ENCODE data around the gene SLC25A24.
"Not testable (repeated sequence)": the region's sequence is repeated elsewhere in the genome, so short reads cannot be mapped to it uniquely, and the experiment has no call there.

SLC25A24 gene

GRCh38 chr1:108141621-108142020, 58.5 kb downstream of the SLC25A24 start:
- in situ Hi-C loops (cut with MboI; ENCODE audit: low sequenced_read_pairs), result no loop called here

DNA sequence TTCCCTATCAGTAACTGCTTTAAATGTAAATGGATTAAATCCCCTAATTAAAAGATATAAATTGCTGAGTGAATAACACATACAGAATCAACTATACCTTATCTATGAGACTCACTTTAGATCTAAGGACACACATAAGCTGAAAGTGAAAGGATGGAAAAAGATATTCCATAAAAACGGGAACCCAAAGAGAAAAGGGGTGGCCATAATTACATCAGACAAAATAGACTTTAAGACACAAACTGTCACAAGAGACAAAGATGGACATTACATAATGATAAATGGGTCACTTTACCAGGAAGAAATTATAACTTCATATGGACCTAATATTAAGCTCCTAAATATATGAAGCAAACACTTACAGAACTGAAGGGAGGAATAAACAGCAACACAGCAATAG, 59.2 kb downstream of the SLC25A24 start:
- in situ Hi-C loops (cut with MboI; ENCODE audit: low sequenced_read_pairs), result no loop called here

DNA sequence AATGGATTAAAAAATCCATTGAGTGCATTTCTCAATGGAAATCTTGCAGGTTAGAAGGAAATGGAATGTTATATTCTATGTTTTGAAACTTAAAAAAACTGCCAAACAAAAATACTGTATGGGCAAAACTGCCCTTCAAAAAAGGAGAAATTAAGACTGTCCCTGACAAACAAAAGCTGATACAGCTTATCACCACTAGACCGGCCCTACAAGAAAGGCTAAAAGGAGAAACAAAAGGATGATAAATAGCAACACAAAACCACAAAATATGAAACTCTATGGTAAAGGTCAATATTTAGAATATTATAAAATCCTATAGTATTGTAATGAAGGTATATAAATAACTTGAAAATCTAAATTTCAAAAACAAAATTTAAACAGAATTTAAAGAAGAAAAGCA, 60.0 kb downstream of the SLC25A24 start:
- in situ Hi-C loops (cut with MboI; ENCODE audit: low sequenced_read_pairs), result no loop called here

GRCh38 chr1:108139555-108139954, 60.6 kb downstream of the SLC25A24 start:
- in situ Hi-C loops (cut with MboI; ENCODE audit: low sequenced_read_pairs), result not testable (repeated sequence)

- in situ Hi-C loops (cut with MboI; ENCODE audit: low sequenced_read_pairs), result not testable (repeated sequence)
Measured at GRCh38 chr1:108133148-108133547, 67.0 kb downstream of the SLC25A24 start.

- in situ Hi-C loops (cut with MboI; ENCODE audit: low sequenced_read_pairs), result not testable (repeated sequence)
Measured at GRCh38 chr1:108132367-108132766, 67.8 kb downstream of the SLC25A24 start.

- in situ Hi-C loops (cut with MboI; ENCODE audit: low sequenced_read_pairs), result not testable (repeated sequence)
Measured at GRCh38 chr1:108131281-108131680, 68.9 kb downstream of the SLC25A24 start.

GRCh38 chr1:108130794-108131193, 69.3 kb downstream of the SLC25A24 start:
- in situ Hi-C loops (cut with MboI; ENCODE audit: low sequenced_read_pairs), result no loop called here

- in situ Hi-C loops (cut with MboI; ENCODE audit: low sequenced_read_pairs), result loop anchor here (5.0 kb wide), 1 partner anchor 353 kb away; no protein-coding TSS in a partner anchor
Measured at GRCh38 chr1:108129999-108130398, 70.1 kb downstream of the SLC25A24 start.

DNA sequence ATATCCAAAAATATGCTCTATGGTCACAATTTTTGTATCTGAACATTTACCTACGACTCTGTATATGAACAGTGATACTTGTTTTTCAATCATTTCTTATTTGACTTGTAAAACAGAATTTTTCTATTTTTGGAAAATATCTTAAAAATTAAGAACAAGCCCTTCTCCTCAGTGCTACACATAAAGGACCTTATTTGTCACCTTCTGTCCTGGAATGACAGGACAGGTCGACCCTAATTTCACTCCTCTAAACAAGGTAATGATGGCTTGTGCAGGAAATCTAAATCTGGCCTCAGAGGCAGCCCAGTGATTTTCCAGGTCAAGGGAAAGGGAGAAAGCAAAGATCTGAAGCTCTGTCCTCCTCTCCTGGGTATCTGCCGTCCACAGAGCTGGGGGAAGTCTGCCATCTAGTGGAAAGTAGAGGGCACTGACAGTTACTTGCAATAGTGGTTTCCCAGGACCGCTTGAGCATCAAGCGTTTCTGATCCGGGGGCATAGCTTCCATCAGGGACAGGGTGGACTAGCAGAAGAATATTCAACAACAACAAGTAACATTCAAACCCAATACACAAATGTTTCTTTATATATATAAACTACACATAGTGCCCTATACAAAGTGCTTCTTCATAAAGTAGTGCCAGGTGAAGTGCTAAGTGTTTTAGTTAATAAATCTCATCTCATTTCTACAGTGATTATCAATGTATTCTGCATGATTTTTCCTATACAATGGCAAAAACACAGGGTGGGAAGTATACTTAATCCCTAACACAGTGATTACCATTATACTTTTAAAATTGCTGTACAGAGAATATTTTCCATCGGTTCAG, 74.6 kb downstream of the SLC25A24 start:
- in situ Hi-C loops (cut with MboI; ENCODE audit: low sequenced_read_pairs), result loop anchor here (5.0 kb wide), 1 partner anchor 348 kb away; no protein-coding TSS in a partner anchor

DNA sequence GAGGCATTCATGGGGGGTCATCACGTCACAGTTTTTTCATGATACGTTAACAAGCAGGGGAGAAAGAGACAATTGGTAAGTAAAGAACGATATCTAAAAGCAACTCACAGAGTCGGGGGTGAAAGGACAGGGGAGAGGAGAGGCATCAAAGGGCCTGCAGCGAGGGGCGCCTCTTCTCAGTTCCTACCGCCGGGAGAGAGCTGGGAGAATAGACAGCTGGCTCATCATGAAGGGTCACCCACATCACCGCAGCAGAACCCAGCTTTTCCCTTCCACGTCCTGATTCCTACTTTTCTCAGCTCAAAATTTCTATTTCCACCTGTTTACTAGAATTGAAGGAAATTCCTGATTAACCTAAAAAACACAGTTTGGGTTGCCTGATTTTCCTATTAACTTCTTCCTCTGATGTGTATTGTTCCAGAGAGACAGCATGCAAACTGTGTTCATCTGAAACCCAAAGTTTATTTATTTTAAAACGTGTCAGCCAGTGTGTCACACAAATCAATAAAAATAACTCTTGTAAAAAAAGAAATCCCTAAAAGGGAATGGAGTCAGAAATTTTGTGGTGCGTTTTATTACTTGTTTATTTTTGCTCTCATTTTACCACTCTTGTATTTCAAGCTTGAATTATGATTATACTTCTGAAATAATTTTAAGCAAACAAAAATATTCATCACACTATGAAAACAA, 75.4 kb downstream of the SLC25A24 start:
- in situ Hi-C loops (cut with MboI; ENCODE audit: low sequenced_read_pairs), result loop anchor here (5.0 kb wide), 1 partner anchor 347 kb away; no protein-coding TSS in a partner anchor

- in situ Hi-C loops (cut with MboI; ENCODE audit: low sequenced_read_pairs), result no loop called here
Measured at GRCh38 chr1:108124023-108124422, 76.1 kb downstream of the SLC25A24 start.

DNA sequence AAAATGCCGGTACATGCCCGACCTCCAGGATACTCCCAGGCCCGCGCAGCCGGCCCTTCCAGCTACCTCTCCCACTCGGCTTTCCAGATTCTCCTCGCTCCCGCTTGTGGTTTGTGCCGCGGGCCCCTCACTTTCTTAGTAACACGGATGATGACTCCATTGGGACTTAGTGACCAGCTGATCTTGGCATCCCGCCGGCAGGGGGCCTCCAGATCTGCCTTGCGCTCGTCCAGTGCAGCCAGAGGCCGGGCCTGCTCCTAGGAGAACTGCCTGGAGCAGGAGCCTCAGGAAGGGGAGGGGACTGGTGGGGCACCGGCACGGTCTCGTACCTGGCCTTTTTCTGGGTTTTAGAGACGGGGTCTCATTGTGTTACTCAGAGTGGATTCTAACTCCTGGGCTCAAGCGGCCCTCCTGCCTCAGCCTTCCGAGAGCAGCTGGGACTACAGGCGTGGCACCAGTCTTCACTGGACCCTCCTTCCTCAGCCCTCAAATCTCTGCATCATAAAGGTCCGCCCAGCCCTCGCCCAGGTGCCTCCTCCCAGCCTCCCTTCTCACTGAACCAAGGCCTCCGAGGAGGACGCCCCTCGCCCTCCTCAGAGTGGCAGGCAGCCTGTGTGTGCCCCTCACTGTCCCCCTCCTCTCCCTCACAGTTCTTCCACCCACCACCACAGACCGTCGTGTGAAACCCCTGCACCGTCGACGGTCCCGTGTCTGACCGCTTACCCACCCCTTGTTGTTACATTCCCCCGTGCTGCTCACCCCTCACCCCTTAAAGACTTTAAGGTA, 78.6 kb downstream of the SLC25A24 start:
- in situ Hi-C loops (cut with MboI; ENCODE audit: low sequenced_read_pairs), result no loop called here

GRCh38 chr1:108120163-108120562, 80.0 kb downstream of the SLC25A24 start:
- in situ Hi-C loops (cut with MboI; ENCODE audit: low sequenced_read_pairs), result no loop called here

- in situ Hi-C loops (cut with MboI; ENCODE audit: low sequenced_read_pairs), result no loop called here
Measured at GRCh38 chr1:108119500-108119899, 80.6 kb downstream of the SLC25A24 start.

GRCh38 chr1:108117945-108118902, 81.9 kb downstream of the SLC25A24 start:
- in situ Hi-C loops (cut with MboI; ENCODE audit: low sequenced_read_pairs), result no loop called here

GRCh38 chr1:108117237-108117636, 82.9 kb downstream of the SLC25A24 start:
- in situ Hi-C loops (cut with MboI; ENCODE audit: low sequenced_read_pairs), result no loop called here

GRCh38 chr1:108114033-108114599, 86.0 kb downstream of the SLC25A24 start:
- in situ Hi-C loops (cut with MboI; ENCODE audit: low sequenced_read_pairs), result no loop called here

GRCh38 chr1:108113496-108113895, 86.6 kb downstream of the SLC25A24 start:
- in situ Hi-C loops (cut with MboI; ENCODE audit: low sequenced_read_pairs), result no loop called here
